ENCODE measurements around the gene EPB41L1. TPM values are rescaled to one million over a fixed set of nuclear protein-coding genes. Genes with fewer than 3 reads are reported as not detected.

Gene EPB41L1
- total RNA-seq, 1 experiment from 2014 or later = 42.1 TPM

DNA sequence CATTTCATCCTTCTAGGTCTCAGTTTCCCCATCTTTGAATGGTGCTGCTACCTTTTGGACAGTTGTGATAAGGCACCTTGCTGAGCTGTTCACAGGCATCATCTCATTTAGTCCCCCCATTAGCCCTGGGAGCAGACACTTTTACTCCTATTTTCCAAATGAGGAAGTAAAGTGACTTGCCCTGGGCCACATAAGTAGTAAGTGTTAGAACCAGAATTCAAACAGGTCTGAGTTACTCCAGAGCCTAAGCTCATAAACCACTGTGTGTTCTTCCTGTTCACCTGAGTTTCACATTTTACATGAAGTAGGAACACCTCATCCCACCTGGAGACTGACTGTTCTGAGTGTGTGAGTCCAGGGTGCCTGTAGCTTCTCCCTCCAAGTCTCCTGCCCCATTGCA is 43.5 kb upstream of the EPB41L1 start:
- no peaks in the 10 kb centered on the region for H3K36me3 ChIP-seq (ENCODE audit: control insufficient read depth in 1 of 2, insufficient read depth in 2 of 2, low read length in 2 of 2)
- peaks cover 9 to 25% of the 10 kb centered on the region in 2 experiments; a peak in 3 of 4 replicates for H3K4me1 ChIP-seq (ENCODE audit: control insufficient read depth in 1 of 2, insufficient read depth in 2 of 2, low read length in 2 of 2)
- RAD21 ChIA-PET (ENCODE audit: low non-redundant PET in 1 of 2, low total read pairs in 2 of 2, uncharacterized antibody in 2 of 2, unreplicated experiment in 2 of 2) = no interaction called here
- intact Hi-C loops (cut with micrococcal nuclease) = no loop called here
- no peaks in the 10 kb centered on the region for H3K27me3 ChIP-seq (ENCODE audit: insufficient read depth, low read length)
- H3K9me2 ChIP-seq (ENCODE audit: insufficient read depth) = no peaks in the 10 kb centered on the region
- no peak overlapping the region for H3K27ac ChIP-seq (ENCODE audit: low read depth, low read length)
- no peak overlapping the region for H2AFZ ChIP-seq (ENCODE audit: low read depth, low read length, poor library complexity, severe bottlenecking)
- no TSS peak for BruUV-seq (replicated peaks)
- no peaks in the 10 kb centered on the region for H3K9me3 ChIP-seq (ENCODE audit: control insufficient read depth in 1 of 2, insufficient read depth in 1 of 2, low read depth in 1 of 2, low read length in 2 of 2)
- H4K20me1 ChIP-seq (ENCODE audit: insufficient read depth) = no peaks in the 10 kb centered on the region
- H3K4me2 ChIP-seq (ENCODE audit: low read length) = no peak overlapping the region
- no peaks in the 10 kb centered on the region for H3K79me2 ChIP-seq (ENCODE audit: insufficient read depth, low read length)
- CTCF ChIA-PET = no interaction called here
- no peak overlapping the region for H3K9ac ChIP-seq (ENCODE audit: low read length)
- ATAC-seq = no peak
- TF ChIP-seq EGR1 (IDR thresholded peaks at IDR 0.05; ENCODE audit: low read depth) (no peak), SIN3A (IDR thresholded peaks at IDR 0.05; ENCODE audit: low read depth) (no peak), POLR2A (IDR thresholded peaks at IDR 0.05; ENCODE audit: borderline replicate concordance, extremely low read depth, insufficient read depth, insufficient read length) (no peak), ZFX (IDR thresholded peaks at IDR 0.05) (no peak), SRF (IDR thresholded peaks at IDR 0.05; ENCODE audit: low read depth) (no peak), CEBPB (IDR thresholded peaks at IDR 0.05; ENCODE audit: low read depth) (no peak), JUND (IDR thresholded peaks at IDR 0.05) (no peak), CTCF (IDR thresholded peaks at IDR 0.05 in 2 of 3, conservative IDR thresholded peaks at IDR 0.05 in 1 of 3; ENCODE audit: borderline replicate concordance in 1 of 3, insufficient read depth in 1 of 3, low read depth in 2 of 3, low read length in 2 of 3) (no peak)
- TF ChIP-seq, protein P1, sequence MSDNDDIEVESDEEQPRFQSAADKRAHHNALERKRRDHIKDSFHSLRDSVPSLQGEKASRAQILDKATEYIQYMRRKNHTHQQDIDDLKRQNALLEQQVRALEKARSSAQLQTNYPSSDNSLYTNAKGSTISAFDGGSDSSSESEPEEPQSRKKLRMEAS (IDR thresholded peaks at IDR 0.05) = no peak
- POLR2A ChIA-PET = interaction anchor here (1.3 kb wide), 1 partner anchor 8 kb away, joined by 4 read pairs; no protein-coding TSS in a partner anchor
- DNase-seq (ENCODE audit: low read depth, low spot score) = no peak
- H3K4me3 ChIP-seq (replicated peaks in 1 of 2; ENCODE audit: low read depth in 1 of 2, low read length in 2 of 2) = no peak overlapping the region

GRCh38 chr20:36112112-36112511 is 42.4 kb upstream of the EPB41L1 start:
- CTCF ChIA-PET = no interaction called here

More at GRCh38 chr20:36112112-36112511, 42.4 kb upstream of the EPB41L1 start:
- intact Hi-C loops (cut with micrococcal nuclease) = no loop called here
- Histone ChIP-seq H2AFZ (ENCODE audit: low read depth, low read length, poor library complexity, severe bottlenecking) (no peak overlapping the region), H3K36me3 (ENCODE audit: control insufficient read depth in 1 of 2, insufficient read depth in 2 of 2, low read length in 2 of 2) (no peaks in the 10 kb centered on the region), H4K20me1 (ENCODE audit: insufficient read depth) (no peaks in the 10 kb centered on the region), H3K4me3 (replicated peaks in 1 of 2; ENCODE audit: low read depth in 1 of 2, low read length in 2 of 2) (no peak overlapping the region), H3K27ac (ENCODE audit: low read depth, low read length) (no peak overlapping the region), H3K9ac (ENCODE audit: low read length) (no peak overlapping the region), H3K4me1 (ENCODE audit: control insufficient read depth in 1 of 2, insufficient read depth in 2 of 2, low read length in 2 of 2) (peaks cover 5 to 28% of the 10 kb centered on the region in 2 experiments; a peak in 3 of 4 replicates), H3K27me3 (ENCODE audit: insufficient read depth, low read length) (no peaks in the 10 kb centered on the region), H3K9me3 (ENCODE audit: control insufficient read depth in 1 of 2, insufficient read depth in 1 of 2, low read depth in 1 of 2, low read length in 2 of 2) (no peaks in the 10 kb centered on the region), H3K79me2 (ENCODE audit: insufficient read depth, low read length) (no peaks in the 10 kb centered on the region), H3K9me2 (ENCODE audit: insufficient read depth) (no peaks in the 10 kb centered on the region), H3K4me2 (ENCODE audit: low read length) (no peak overlapping the region)
- no TSS peak for BruUV-seq (replicated peaks)
- TF ChIP-seq EZH2phosphoT487 (IDR thresholded peaks at IDR 0.05; ENCODE audit: borderline replicate concordance) = no peak
- no peak for TF ChIP-seq EZH2 (IDR thresholded peaks at IDR 0.05)
- TF ChIP-seq ZNF274 (IDR thresholded peaks at IDR 0.05; ENCODE audit: low read depth, low read length) = no peak
- no peak for TF ChIP-seq CTCF (IDR thresholded peaks at IDR 0.05 in 2 of 3, conservative IDR thresholded peaks at IDR 0.05 in 1 of 3; ENCODE audit: borderline replicate concordance in 1 of 3, insufficient read depth in 1 of 3, low read depth in 2 of 3, low read length in 2 of 3)
- RAD21 ChIA-PET (ENCODE audit: low non-redundant PET in 1 of 2, low total read pairs in 2 of 2, uncharacterized antibody in 2 of 2, unreplicated experiment in 2 of 2) = no interaction called here
- POLR2A ChIA-PET = interaction anchor here (1.3 kb wide), 1 partner anchor 9 kb away, joined by 4 read pairs; no protein-coding TSS in a partner anchor
- no peak for DNase-seq (ENCODE audit: low read depth, low spot score)
- ATAC-seq = no peak
